Mesenchymal stem cell (in vitro differentiated cells and primary cell): ENCODE results near the gene ABCA6.

Experiments used
- DNase-seq: peaks from one replicate; pipeline ENCODE4 v3.0.0-alpha.2; 2013
- H2AFZ ChIP-seq: one replicate; pipeline ENCODE4 v1.6.1; 2013; ENCODE audit warnings: low read depth, mild to moderate bottlenecking, control low read depth, inconsistent platforms, low read length, moderate library complexity
- H2AK5ac ChIP-seq: 2 replicates; pipeline ENCODE4 v1.6.1; 2013; ENCODE audit warnings: low read length, moderate library complexity, mild to moderate bottlenecking, inconsistent platforms; ENCODE audit not compliant: severe bottlenecking
- H2BK120ac ChIP-seq: one replicate; pipeline ENCODE4 v1.6.1; 2013; ENCODE audit warnings: low read depth, mild to moderate bottlenecking, inconsistent platforms, low read length, moderate library complexity
- H2BK12ac ChIP-seq, 2 experiments: one replicate each; pipeline ENCODE4 v1.6.1; 2013; ENCODE audit warnings: inconsistent platforms in 2 of 2, low read length in 2 of 2, mild to moderate bottlenecking in 2 of 2, moderate library complexity in 2 of 2, control low read depth in 1 of 2
- H2BK15ac ChIP-seq: one replicate; pipeline ENCODE4 v1.6.1; 2013; ENCODE audit warnings: mild to moderate bottlenecking, low read depth, inconsistent platforms; ENCODE audit not compliant: poor library complexity, severe bottlenecking
- H2BK5ac ChIP-seq: 2 replicates; pipeline ENCODE4 v1.6.1; 2013; ENCODE audit warnings: low read depth, mild to moderate bottlenecking, low read length, control low read depth, inconsistent platforms; ENCODE audit not compliant: poor library complexity, severe bottlenecking
- H3K14ac ChIP-seq, 2 experiments: one replicate each; pipeline ENCODE4 v1.6.1; 2013; ENCODE audit warnings: inconsistent platforms in 2 of 2, low read length in 2 of 2, control low read depth in 1 of 2, mild to moderate bottlenecking in 1 of 2, moderate library complexity in 1 of 2
- H3K18ac ChIP-seq, 2 experiments: one replicate each; pipeline ENCODE4 v1.6.1; 2013; ENCODE audit warnings: inconsistent platforms in 2 of 2, low read length in 2 of 2, control low read depth in 1 of 2, low read depth in 1 of 2, mild to moderate bottlenecking in 1 of 2
- H3K23ac ChIP-seq, 2 experiments: one replicate each; pipeline ENCODE4 v1.6.1; 2013; ENCODE audit warnings: inconsistent platforms in 2 of 2, low read length in 2 of 2, mild to moderate bottlenecking in 2 of 2, moderate library complexity in 2 of 2, control low read depth in 1 of 2
- H3K27ac ChIP-seq: 2 replicates; pipeline ENCODE4 v1.5.1; 2013; ENCODE audit warnings: mild to moderate bottlenecking, moderate library complexity, low read length, control low read depth, inconsistent platforms; ENCODE audit not compliant: poor library complexity, severe bottlenecking
- H3K27me3 ChIP-seq, 2 experiments: 2 replicates each; pipeline versions ENCODE4 v1.6.1 to v1.7.0; 2013; ENCODE audit warnings: low read length in 2 of 2, mild to moderate bottlenecking in 2 of 2, moderate library complexity in 2 of 2, control low read depth in 1 of 2, inconsistent platforms in 1 of 2; ENCODE audit not compliant: control insufficient read depth in 1 of 2, insufficient read depth in 1 of 2
- H3K36me3 ChIP-seq, 2 experiments: 2 replicates each; pipeline versions ENCODE4 v1.6.1 to v1.7.0; 2013; ENCODE audit warnings: low read length in 2 of 2, control low read depth in 1 of 2, inconsistent platforms in 1 of 2, low read depth in 1 of 2, mild to moderate bottlenecking in 1 of 2; ENCODE audit not compliant: insufficient read depth in 2 of 2, control insufficient read depth in 1 of 2
- H3K4ac ChIP-seq, 2 experiments: one replicate each; pipeline ENCODE4 v1.6.1; 2013; ENCODE audit warnings: inconsistent platforms in 2 of 2, low read length in 2 of 2, mild to moderate bottlenecking in 2 of 2, moderate library complexity in 2 of 2, control low read depth in 1 of 2, low read depth in 1 of 2
- H3K4me1 ChIP-seq: 2 replicates; pipeline ENCODE4 v1.6.1; 2013; ENCODE audit warnings: low read depth, low read length, control low read depth; ENCODE audit not compliant: control insufficient read depth, insufficient read depth
- H3K4me2 ChIP-seq: 2 replicates; pipeline ENCODE4 v1.6.1; 2013; ENCODE audit warnings: low read length, mild to moderate bottlenecking, inconsistent platforms; ENCODE audit not compliant: poor library complexity, severe bottlenecking
- H3K4me3 ChIP-seq, 2 experiments: 2 replicates each; pipeline versions ENCODE4 v1.5.1 to v1.7.0; 2013; ENCODE audit warnings: low read length in 2 of 2, mild to moderate bottlenecking in 2 of 2, control low read depth in 1 of 2, low read depth in 1 of 2; ENCODE audit not compliant: insufficient read depth in 1 of 2
- H3K79me1 ChIP-seq: replicated peaks from 2 replicates; pipeline ENCODE4 v1.6.1; 2013; ENCODE audit warnings: mild to moderate bottlenecking, control low read depth, low read length, inconsistent platforms; ENCODE audit not compliant: poor library complexity, severe bottlenecking
- H3K9ac ChIP-seq: 2 replicates; pipeline ENCODE4 v1.7.0; 2013; ENCODE audit warnings: mild to moderate bottlenecking, low read length, moderate library complexity
- H3K9me3 ChIP-seq: 2 replicates; pipeline ENCODE4 v1.7.0; 2013; ENCODE audit warnings: mild to moderate bottlenecking, low read length; ENCODE audit not compliant: control insufficient read depth
- H4K8ac ChIP-seq: one replicate; pipeline ENCODE4 v1.6.1; 2013; ENCODE audit warnings: inconsistent platforms, mild to moderate bottlenecking, low read length, moderate library complexity
- H4K91ac ChIP-seq: one replicate; pipeline ENCODE4 v1.6.1; 2013; ENCODE audit warnings: mild to moderate bottlenecking, low read length, inconsistent platforms
- WGBS: methylation state at CpG from one replicate; pipeline ENCODE4 v1.1.7; 2013; ENCODE audit warnings: mixed read lengths; 5-methylcytosine and 5-hydroxymethylcytosine counted together

The ABCA6 gene

DNA sequence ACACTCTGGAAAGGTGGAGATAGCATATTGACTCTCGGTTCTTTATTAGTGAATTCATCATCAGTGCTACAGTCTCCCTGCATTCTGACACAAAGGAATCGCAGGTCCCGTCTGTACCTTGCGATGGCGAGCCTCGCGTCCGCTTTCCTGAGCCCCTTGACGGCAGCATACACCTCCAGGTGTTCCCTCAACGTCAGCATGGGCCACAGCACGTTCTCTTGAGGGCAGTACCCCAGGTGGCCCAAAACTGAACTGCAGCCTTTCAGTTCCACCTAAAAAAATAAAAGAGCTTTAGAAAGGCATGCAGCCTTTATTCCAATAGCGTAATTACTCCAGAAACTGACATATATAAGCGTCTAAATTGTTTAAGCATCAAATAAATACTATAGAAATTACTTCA lies 56.8 kb downstream of the ABCA6 start:
- Histone ChIP-seq H2AK5ac (no peak overlapping the region), H3K4ac (no peak overlapping the region), H3K23ac (no peak overlapping the region), H2BK5ac (no peak overlapping the region), H3K79me1 (no peaks in the 10 kb centered on the region), H2BK15ac (no peak overlapping the region), H3K9ac (no peak overlapping the region), H3K4me1 (no peaks in the 10 kb centered on the region), H3K36me3 (peaks cover 0 to 100% of the 10 kb centered on the region in 2 experiments), H3K14ac (no peak overlapping the region), H3K27me3 (no peaks in the 10 kb centered on the region), H4K91ac (no peak overlapping the region), H3K4me2 (no peak overlapping the region), H3K27ac (no peak overlapping the region), H3K4me3 (no peak overlapping the region), H4K8ac (no peak overlapping the region), H2BK12ac (no peak overlapping the region), H2AFZ (no peak overlapping the region), H3K18ac (no peak overlapping the region), H3K9me3 (peaks cover 29% of the 10 kb centered on the region), H2BK120ac (no peak overlapping the region)
- WGBS = 33% methylated on average over 11 of the region's 13 CpGs
- DNase-seq = peak; percentile 16

- Histone ChIP-seq H2BK5ac (no peak overlapping the region), H2AK5ac (no peak overlapping the region), H3K36me3 (peaks cover 0 to 100% of the 10 kb centered on the region in 2 experiments), H2BK12ac (no peak overlapping the region), H2BK15ac (no peak overlapping the region), H4K91ac (no peak overlapping the region), H3K79me1 (no peaks in the 10 kb centered on the region), H3K4ac (no peak overlapping the region), H3K9ac (no peak overlapping the region), H3K18ac (no peak overlapping the region), H4K8ac (no peak overlapping the region), H3K23ac (no peak overlapping the region), H2BK120ac (no peak overlapping the region), H3K4me3 (peak overlapping the region in 1 of 2 experiments; percentile 28), H3K4me1 (no peaks in the 10 kb centered on the region), H2AFZ (no peak overlapping the region), H3K27me3 (no peaks in the 10 kb centered on the region), H3K9me3 (peaks cover 38% of the 10 kb centered on the region), H3K14ac (no peak overlapping the region), H3K4me2 (no peak overlapping the region), H3K27ac (no peak overlapping the region)
- DNase-seq = no peak
- 100% methylated on average over 2 of the region's 2 CpGs for WGBS
Observed at GRCh38 chr17:69082696-69083095, 59.0 kb downstream of the ABCA6 start.

DNA sequence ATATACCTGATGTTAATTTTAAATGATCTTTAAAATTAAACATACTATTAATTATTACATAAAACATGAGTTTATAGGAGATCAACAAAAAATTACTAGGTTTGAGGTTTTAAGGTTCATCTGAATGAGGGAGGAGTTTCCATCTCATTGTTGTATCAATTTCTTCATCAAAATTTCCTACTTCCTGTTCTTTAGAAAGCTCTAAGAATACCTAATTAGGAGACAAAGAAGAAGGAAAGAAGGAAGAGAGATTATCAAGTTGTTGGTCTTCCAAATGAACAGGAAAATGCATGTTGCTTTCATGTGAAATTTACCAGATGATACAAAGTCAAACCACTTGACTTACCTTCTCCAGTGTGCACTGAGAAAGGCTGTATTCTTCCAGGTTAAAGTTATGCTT lies 62.8 kb downstream of the ABCA6 start:
- Histone ChIP-seq H3K18ac (no peak overlapping the region), H3K9me3 (peaks cover 62% of the 10 kb centered on the region), H2BK5ac (no peak overlapping the region), H2AK5ac (no peak overlapping the region), H3K23ac (no peak overlapping the region), H4K8ac (no peak overlapping the region), H2AFZ (no peak overlapping the region), H3K4ac (no peak overlapping the region), H3K14ac (no peak overlapping the region), H2BK15ac (no peak overlapping the region), H3K36me3 (peaks cover 0 to 82% of the 10 kb centered on the region in 2 experiments), H3K27ac (no peak overlapping the region), H2BK12ac (no peak overlapping the region), H2BK120ac (no peak overlapping the region), H3K4me3 (no peak overlapping the region), H3K9ac (no peak overlapping the region), H3K4me1 (no peaks in the 10 kb centered on the region), H4K91ac (no peak overlapping the region), H3K4me2 (no peak overlapping the region), H3K79me1 (no peaks in the 10 kb centered on the region), H3K27me3 (no peaks in the 10 kb centered on the region)
- no peak for DNase-seq

- H3K9ac ChIP-seq = no peak overlapping the region
- peaks cover 0 to 57% of the 10 kb centered on the region in 2 experiments for H3K36me3 ChIP-seq
- no peak for DNase-seq
- H3K4me2 ChIP-seq = no peak overlapping the region
- peaks cover 45% of the 10 kb centered on the region for H3K9me3 ChIP-seq
- no peak overlapping the region for H4K8ac ChIP-seq
- H2BK15ac ChIP-seq = no peak overlapping the region
- H3K79me1 ChIP-seq = no peaks in the 10 kb centered on the region
- no peak overlapping the region for H2BK5ac ChIP-seq
- no peak overlapping the region for H2BK120ac ChIP-seq
- no peaks in the 10 kb centered on the region for H3K27me3 ChIP-seq
- H3K4me3 ChIP-seq = no peak overlapping the region
- no peak overlapping the region for H3K14ac ChIP-seq
- no peaks in the 10 kb centered on the region for H3K4me1 ChIP-seq
- H3K18ac ChIP-seq = no peak overlapping the region
- no peak overlapping the region for H2BK12ac ChIP-seq
- no peak overlapping the region for H2AK5ac ChIP-seq
- no peak overlapping the region for H3K27ac ChIP-seq
- H2AFZ ChIP-seq = no peak overlapping the region
- no peak overlapping the region for H3K23ac ChIP-seq
- H4K91ac ChIP-seq = no peak overlapping the region
- H3K4ac ChIP-seq = no peak overlapping the region
Observed at GRCh38 chr17:69075823-69076222, 65.9 kb downstream of the ABCA6 start.
